Astrocyte (in vitro differentiated cells and primary cell): ENCODE data around the gene VWC2.

Experiments
- CTCF ChIP-seq: IDR thresholded peaks from 2 replicates; pipeline ENCODE4 v1.5.1; 2011; ENCODE audit warnings: low read depth, mild to moderate bottlenecking, inconsistent platforms, low read length, moderate library complexity; ENCODE audit not compliant: insufficient read depth
- EZH2 ChIP-seq: IDR thresholded peaks from 2 replicates; pipeline ENCODE4 v1.6.1; 2012; ENCODE audit warnings: mild to moderate bottlenecking, low read length, inconsistent platforms; ENCODE audit not compliant: insufficient read depth

DNA sequence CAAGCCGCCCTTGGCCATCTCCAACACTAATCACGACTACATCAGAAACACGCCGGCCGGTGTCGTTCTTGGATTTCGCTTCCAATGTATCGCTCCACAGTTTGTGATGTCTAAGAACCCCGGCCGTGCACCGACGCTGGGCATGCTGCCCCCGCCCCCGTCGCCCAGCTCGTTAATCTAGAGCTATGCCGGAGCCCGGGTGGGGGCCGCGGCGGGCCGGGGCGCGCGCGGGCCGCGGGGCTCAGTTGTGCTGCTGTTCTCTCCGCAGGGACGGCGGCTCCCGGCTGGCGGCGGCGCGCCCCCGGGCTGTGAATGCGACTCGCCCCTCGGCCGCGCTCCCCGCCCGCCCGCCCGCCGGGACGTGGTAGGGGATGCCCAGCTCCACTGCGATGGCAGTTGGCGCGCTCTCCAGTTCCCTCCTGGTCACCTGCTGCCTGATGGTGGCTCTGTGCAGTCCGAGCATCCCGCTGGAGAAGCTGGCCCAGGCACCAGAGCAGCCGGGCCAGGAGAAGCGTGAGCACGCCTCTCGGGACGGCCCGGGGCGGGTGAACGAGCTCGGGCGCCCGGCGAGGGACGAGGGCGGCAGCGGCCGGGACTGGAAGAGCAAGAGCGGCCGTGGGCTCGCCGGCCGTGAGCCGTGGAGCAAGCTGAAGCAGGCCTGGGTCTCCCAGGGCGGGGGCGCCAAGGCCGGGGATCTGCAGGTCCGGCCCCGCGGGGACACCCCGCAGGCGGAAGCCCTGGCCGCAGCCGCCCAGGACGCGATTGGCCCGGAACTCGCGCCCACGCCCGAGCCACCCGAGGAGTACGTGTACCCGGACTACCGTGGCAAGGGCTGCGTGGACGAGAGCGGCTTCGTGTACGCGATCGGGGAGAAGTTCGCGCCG, 1.9 kb downstream of the VWC2 start:
- no peak for TF ChIP-seq CTCF
- TF ChIP-seq EZH2, result no peak
